ENCODE measurements around the gene PEX3. TPM values are rescaled to one million over a fixed set of nuclear protein-coding genes. Genes with fewer than 3 reads are reported as not detected.
"Not testable (repeated sequence)": the region's sequence is repeated elsewhere in the genome, so short reads cannot be mapped to it uniquely, and the experiment has no call there.

Gene PEX3
- total and polyA plus RNA-seq, 9 donors = 12.2 to 21.9 (median 13.9) TPM

DNA sequence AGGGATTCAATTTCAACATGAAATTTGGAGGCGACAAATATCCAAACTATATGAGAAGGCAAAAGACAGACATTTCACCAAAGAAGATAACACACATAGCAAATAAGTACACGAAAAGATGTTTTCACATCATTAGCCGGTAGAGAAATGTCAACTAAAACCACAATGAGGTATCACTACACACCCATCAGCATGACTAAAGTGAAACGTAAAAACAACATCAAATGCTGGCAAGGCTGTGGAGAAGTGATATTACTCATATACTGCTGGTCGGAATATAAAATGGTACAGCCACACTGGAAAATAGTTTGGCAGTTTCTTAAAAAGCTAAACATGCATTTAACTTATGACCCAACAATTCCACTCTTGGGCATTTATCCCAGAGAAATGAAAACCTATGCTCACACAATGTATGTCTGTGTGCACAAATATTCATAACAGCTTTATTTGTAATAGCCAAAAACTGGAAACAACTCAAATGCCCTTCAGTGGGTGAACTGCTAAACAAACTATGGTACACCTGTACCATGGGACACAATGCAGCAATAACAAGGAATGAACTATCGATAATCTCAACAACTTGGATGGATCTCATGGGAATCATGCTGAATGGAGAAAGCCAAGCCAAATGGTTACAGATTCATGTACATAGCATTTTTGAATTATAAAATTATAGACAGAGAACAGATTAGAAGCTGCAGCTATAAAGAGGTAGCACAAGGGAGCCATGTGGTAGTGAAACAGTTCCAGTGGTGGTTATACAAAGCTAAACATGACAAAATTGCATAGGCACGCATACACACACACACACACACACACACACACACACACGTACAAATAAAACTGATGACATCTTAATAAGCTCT is 8.7 kb upstream of the PEX3 start:
- Histone ChIP-seq H3K9me3 (replicated peaks; ENCODE audit: control insufficient read depth, low read depth, low read length) (no peaks in the 10 kb centered on the region), H3K27ac (ENCODE audit: low read length) (no peak overlapping the region), H3K4me3 (ENCODE audit: low read length) (no peak overlapping the region), H3K36me3 (ENCODE audit: control insufficient read depth, insufficient read depth, low read length) (peaks cover 8% of the 10 kb centered on the region), H3K4me1 (ENCODE audit: control insufficient read depth, insufficient read depth, low read length) (no peaks in the 10 kb centered on the region), H3K27me3 (ENCODE audit: control insufficient read depth, insufficient read depth, low read length) (no peaks in the 10 kb centered on the region)
- DNase-seq = no peak
- WGBS (ENCODE audit: insufficient coverage) = no CpG with 5 or more reads among the region's 8 CpGs

DNA sequence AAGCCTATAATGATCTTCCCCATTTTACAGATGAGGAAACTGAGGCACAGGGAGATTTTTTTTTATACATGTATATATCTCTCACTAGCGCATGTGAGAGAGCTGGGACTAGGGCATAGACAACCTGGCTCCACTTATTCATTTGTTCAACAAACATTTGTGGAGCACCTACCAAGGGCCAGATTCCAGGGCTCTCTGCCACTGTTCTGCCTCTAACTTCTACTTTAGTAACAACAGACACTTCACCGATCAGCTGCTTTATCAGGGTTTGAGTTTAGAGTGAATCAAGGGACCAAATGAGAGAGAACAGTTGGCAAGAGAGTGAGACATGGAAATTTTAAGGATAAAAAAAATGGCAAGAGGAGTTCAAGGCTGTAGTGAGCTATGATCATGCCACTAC is 7.5 kb upstream of the PEX3 start:
- Histone ChIP-seq H3K4me1 (ENCODE audit: control insufficient read depth, insufficient read depth, low read length) (no peaks in the 10 kb centered on the region), H3K27me3 (ENCODE audit: control insufficient read depth, insufficient read depth, low read length) (no peaks in the 10 kb centered on the region), H3K4me3 (ENCODE audit: low read length) (no peak overlapping the region), H3K9me3 (replicated peaks; ENCODE audit: control insufficient read depth, low read depth, low read length) (no peaks in the 10 kb centered on the region), H3K36me3 (ENCODE audit: control insufficient read depth, insufficient read depth, low read length) (peaks cover 8% of the 10 kb centered on the region), H3K27ac (ENCODE audit: low read length) (no peak overlapping the region)
- DNase-seq = no peak
- WGBS (ENCODE audit: insufficient coverage) = 100% methylated on average over 1 of the region's 2 CpGs

DNA sequence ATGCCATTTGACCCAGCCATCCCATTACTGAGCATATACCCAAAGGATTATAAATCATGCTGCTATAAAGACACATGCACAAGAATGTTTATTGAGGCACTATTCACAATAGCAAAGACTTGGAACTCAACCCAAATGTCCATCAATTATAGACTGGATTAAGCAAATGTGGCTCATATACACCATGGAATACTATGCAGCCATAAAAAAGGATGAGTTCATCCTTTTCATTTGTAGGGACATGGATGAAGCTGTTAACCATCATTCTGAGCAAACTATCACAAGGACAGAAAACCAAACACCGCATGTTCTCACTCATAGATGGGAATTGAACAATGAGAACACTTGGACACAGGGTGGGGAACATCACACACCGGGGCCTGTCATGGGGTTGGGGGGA is 2.7 kb upstream of the PEX3 start:
- H3K27me3 ChIP-seq (ENCODE audit: control insufficient read depth, insufficient read depth, low read length); H3K9me3 ChIP-seq (replicated peaks; ENCODE audit: control insufficient read depth, low read depth, low read length); H3K36me3 ChIP-seq (ENCODE audit: control insufficient read depth, insufficient read depth, low read length); DNase-seq; H3K4me3 ChIP-seq (ENCODE audit: low read length); H3K4me1 ChIP-seq (ENCODE audit: control insufficient read depth, insufficient read depth, low read length); H3K27ac ChIP-seq (ENCODE audit: low read length): not testable (repeated sequence)
- WGBS (ENCODE audit: insufficient coverage) = no CpG with 5 or more reads among the region's 2 CpGs

DNA sequence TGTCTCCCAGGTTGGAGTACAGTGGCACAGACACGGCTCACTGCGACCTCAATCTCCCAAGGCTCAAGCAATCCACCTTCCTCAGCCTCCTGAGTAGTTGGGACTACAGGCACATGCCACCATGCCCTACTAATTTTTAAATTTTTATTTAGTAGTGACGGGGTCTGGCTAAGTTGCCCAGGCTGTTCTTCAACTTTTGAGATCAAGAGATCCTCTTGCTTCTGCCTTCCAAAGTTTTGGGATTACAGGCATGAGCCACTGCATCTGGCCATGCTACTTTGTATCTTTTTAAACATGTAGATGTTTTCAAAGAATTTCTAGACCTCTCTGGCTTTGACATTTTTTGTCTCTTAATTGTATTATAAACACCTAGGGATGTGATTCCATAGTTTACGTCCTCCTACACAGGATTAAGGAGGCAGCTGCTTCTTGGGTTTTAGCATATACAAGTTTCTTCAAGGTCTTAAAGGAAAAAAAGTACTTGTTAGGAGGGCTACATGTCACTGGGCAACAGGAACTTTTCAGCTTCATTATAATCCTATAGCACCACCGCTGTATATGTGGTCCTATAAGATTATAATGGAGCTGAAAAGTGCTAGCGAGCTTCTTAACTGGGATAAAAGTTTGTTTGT is 1.4 kb upstream of the PEX3 start:
- H3K27ac ChIP-seq (ENCODE audit: low read length) = no peak overlapping the region
- WGBS (ENCODE audit: insufficient coverage) = no CpG with 5 or more reads among the region's 6 CpGs
- DNase-seq = no peak
- no peaks in the 10 kb centered on the region for H3K27me3 ChIP-seq (ENCODE audit: control insufficient read depth, insufficient read depth, low read length)
- no peaks in the 10 kb centered on the region for H3K9me3 ChIP-seq (replicated peaks; ENCODE audit: control insufficient read depth, low read depth, low read length)
- peaks cover 2% of the 10 kb centered on the region for H3K4me1 ChIP-seq (ENCODE audit: control insufficient read depth, insufficient read depth, low read length)
- H3K36me3 ChIP-seq (ENCODE audit: control insufficient read depth, insufficient read depth, low read length) = peaks cover 4% of the 10 kb centered on the region
- peak overlapping the region; percentile 72 for H3K4me3 ChIP-seq (ENCODE audit: low read length)

DNA sequence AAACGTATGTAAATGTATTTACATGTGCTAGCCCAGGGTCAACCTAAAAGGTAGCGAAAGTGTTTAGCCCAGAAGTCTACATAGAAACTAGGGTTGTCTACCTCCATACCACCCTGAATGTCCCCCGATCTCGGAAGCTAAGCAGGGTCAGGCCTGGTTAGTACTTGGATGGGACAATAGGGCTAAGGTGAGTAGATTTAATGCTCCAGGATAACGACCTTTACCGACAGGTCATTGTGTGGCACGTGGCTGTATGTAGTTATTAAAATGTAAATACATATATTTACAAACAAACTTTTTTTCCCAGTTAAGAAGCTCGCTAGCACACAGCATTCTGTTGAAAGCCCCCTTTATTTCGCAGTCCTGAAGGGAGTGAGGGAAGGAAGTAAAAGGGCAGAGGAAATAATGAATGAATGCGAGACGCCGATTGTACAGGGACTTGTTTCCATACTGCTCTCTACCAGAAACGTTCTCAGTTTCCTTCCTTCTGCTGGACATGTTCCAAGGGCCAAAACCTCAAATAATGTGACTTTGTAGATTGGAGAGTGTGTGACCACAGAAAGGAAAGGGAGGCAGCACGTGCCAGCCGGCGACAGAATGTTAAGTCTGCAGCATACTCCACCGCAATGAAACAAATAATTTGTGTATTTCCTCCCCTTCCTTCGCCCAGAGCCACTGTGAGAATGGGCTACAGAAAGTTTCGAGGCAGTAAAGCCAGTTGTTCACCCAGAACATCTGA is 722 bp upstream of the PEX3 start:
- no peaks in the 10 kb centered on the region for H3K27me3 ChIP-seq (ENCODE audit: control insufficient read depth, insufficient read depth, low read length)
- peaks cover 2% of the 10 kb centered on the region for H3K4me1 ChIP-seq (ENCODE audit: control insufficient read depth, insufficient read depth, low read length)
- H3K4me3 ChIP-seq (ENCODE audit: low read length) = peak overlapping the region; percentile 72
- WGBS (ENCODE audit: insufficient coverage) = no CpG with 5 or more reads among the region's 19 CpGs
- peak overlapping the region; percentile 81 for H3K27ac ChIP-seq (ENCODE audit: low read length)
- H3K9me3 ChIP-seq (replicated peaks; ENCODE audit: control insufficient read depth, low read depth, low read length) = no peaks in the 10 kb centered on the region
- H3K36me3 ChIP-seq (ENCODE audit: control insufficient read depth, insufficient read depth, low read length) = peaks cover 4% of the 10 kb centered on the region
- peak; percentile 72 for DNase-seq

DNA sequence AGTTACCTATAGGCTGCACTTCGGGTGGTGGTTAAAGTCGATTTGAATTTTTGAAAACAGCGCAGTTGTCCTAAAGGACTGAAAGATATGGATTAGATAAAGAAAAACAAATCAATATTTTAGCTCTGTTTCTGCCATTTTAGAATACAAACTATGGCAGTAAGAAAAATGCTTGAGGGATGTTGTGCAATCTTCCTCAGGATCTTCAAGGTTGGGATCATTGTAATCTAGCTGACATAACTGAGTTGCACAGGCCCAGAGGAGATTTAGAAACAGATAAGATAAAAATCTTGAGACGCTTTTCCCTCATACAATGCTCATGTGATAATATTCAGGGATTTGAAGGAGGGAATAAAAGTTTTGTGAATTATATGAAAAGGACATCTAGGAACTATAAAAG is 926 bp downstream of the PEX3 start:
- Histone ChIP-seq H3K9me3 (replicated peaks; ENCODE audit: control insufficient read depth, low read depth, low read length) (no peaks in the 10 kb centered on the region), H3K27me3 (ENCODE audit: control insufficient read depth, insufficient read depth, low read length) (no peaks in the 10 kb centered on the region), H3K4me1 (ENCODE audit: control insufficient read depth, insufficient read depth, low read length) (peaks cover 2% of the 10 kb centered on the region), H3K27ac (ENCODE audit: low read length) (no peak overlapping the region), H3K4me3 (ENCODE audit: low read length) (peak overlapping the region; percentile 72), H3K36me3 (ENCODE audit: control insufficient read depth, insufficient read depth, low read length) (peaks cover 4% of the 10 kb centered on the region)
- no peak for DNase-seq
- WGBS (ENCODE audit: insufficient coverage) = no CpG with 5 or more reads among the region's 4 CpGs

DNA sequence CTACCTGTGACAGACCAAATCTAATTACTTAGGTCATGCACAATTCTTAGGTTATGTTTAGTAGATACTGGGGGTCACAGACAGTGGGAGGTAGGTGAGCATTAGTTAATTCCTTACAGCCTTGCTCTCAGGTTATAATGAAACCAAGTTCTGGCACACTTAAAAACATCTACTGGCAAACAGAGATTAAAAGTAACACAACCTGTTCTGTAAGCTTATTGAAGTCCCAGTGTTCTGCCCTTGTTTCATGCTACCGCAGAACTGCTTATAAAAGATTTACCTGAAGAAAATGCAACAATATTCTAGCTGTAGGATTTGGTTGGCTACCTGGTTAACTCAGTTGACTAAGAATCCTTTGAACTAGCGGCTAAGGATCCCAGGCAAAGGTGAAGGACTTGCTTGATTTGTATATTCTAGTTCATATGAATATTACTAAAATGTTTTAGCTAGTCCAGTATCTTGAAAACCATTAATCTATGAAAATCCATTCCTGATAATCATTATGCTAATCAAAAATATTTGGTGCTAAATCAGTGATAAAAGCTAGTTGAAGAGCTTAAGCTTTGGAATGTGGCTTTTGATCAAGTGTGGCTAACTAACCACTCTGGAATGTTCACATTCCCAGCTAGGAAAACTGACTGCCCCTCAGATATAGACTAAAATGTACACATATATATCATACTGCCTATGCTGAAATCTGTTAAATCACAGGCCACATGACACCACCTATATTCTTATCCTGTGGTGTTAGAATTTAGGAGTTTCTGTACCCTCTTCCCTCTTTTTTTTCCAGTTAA is 7.2 kb downstream of the PEX3 start:
- Histone ChIP-seq H3K9me3 (replicated peaks; ENCODE audit: control insufficient read depth, low read depth, low read length) (no peaks in the 10 kb centered on the region), H3K4me1 (ENCODE audit: control insufficient read depth, insufficient read depth, low read length) (no peaks in the 10 kb centered on the region), H3K27me3 (ENCODE audit: control insufficient read depth, insufficient read depth, low read length) (no peaks in the 10 kb centered on the region), H3K36me3 (ENCODE audit: control insufficient read depth, insufficient read depth, low read length) (peaks cover 13% of the 10 kb centered on the region), H3K4me3 (ENCODE audit: low read length) (no peak overlapping the region), H3K27ac (ENCODE audit: low read length) (no peak overlapping the region)
- WGBS (ENCODE audit: insufficient coverage) = no CpG with 5 or more reads among the region's 2 CpGs
- DNase-seq = no peak

DNA sequence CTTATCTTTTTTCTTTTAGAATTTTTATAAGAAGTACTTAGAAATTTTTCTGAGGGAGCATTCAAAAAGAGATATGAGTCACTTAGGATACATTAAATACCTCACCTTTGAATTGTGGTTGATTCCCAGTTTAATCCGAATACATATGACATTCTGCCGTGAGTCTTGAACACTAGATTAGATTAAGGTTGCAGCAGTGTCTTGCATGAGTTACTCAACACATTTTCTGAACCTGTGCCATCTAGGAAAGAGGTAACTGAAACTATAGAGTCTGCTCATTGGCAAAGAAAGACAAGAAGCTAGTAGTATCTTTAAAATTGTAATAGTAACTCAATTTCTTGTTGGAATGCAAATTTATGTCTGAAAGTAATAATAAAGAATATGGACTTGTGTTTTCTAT is 14.9 kb downstream of the PEX3 start:
- Histone ChIP-seq H3K36me3 (ENCODE audit: control insufficient read depth, insufficient read depth, low read length) (peaks cover 5% of the 10 kb centered on the region), H3K27ac (ENCODE audit: low read length) (no peak overlapping the region), H3K4me3 (ENCODE audit: low read length) (no peak overlapping the region), H3K4me1 (ENCODE audit: control insufficient read depth, insufficient read depth, low read length) (no peaks in the 10 kb centered on the region), H3K27me3 (ENCODE audit: control insufficient read depth, insufficient read depth, low read length) (no peaks in the 10 kb centered on the region), H3K9me3 (replicated peaks; ENCODE audit: control insufficient read depth, low read depth, low read length) (no peaks in the 10 kb centered on the region)
- WGBS (ENCODE audit: insufficient coverage) = 67% methylated on average over 1 of the region's 2 CpGs
- no peak for DNase-seq

DNA sequence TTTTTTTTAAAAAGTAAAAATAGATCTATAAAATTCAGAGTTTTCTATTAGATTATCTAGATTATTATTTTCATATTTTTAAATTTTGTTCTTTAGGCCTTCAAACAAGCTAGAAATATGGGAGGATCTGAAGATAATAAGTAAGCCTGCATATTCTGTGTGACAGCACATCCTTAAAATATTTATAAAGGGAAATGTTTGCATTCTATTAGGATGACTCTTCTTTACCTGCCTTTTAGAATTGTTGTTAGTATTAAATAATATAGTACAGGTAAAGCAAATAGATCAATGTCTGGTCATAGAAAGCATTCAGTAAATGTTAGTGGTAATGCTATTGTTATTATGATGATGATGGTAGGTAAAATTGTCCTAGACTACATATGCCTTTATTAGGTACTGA is 17.4 kb downstream of the PEX3 start:
- Histone ChIP-seq H3K9me3 (replicated peaks; ENCODE audit: control insufficient read depth, low read depth, low read length) (no peaks in the 10 kb centered on the region), H3K27ac (ENCODE audit: low read length) (no peak overlapping the region), H3K36me3 (ENCODE audit: control insufficient read depth, insufficient read depth, low read length) (no peaks in the 10 kb centered on the region), H3K4me3 (ENCODE audit: low read length) (no peak overlapping the region), H3K27me3 (ENCODE audit: control insufficient read depth, insufficient read depth, low read length) (no peaks in the 10 kb centered on the region), H3K4me1 (ENCODE audit: control insufficient read depth, insufficient read depth, low read length) (no peaks in the 10 kb centered on the region)
- DNase-seq = no peak

DNA sequence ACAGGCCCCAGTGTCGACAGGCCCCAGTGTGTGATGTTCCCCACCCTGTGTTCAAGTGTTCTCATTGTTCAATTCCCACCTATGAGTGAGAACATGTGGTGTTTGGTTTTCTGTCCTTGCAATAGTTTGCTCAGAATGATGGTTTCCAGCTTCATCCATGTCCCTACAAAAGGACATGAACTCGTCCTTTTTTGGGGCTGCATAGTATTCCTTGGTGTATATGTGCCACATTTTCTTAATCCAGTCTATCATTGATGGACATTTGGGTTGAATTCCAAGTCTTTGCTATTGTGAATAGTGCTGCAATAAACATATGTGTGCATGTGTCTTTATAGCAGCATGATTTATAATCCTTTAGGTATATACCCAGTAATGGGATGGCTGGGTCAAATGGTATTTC is 18.2 kb downstream of the PEX3 start:
- H3K4me1 ChIP-seq (ENCODE audit: control insufficient read depth, insufficient read depth, low read length); H3K4me3 ChIP-seq (ENCODE audit: low read length); H3K36me3 ChIP-seq (ENCODE audit: control insufficient read depth, insufficient read depth, low read length); DNase-seq; H3K27ac ChIP-seq (ENCODE audit: low read length); H3K9me3 ChIP-seq (replicated peaks; ENCODE audit: control insufficient read depth, low read depth, low read length); H3K27me3 ChIP-seq (ENCODE audit: control insufficient read depth, insufficient read depth, low read length): not testable (repeated sequence)
- no CpG with 5 or more reads among the region's 2 CpGs for WGBS (ENCODE audit: insufficient coverage)
